ENCODE data around the gene CCNF. TPM values are rescaled to one million over a fixed set of nuclear protein-coding genes. Genes with fewer than 3 reads are reported as not detected.
A peak's percentile ranks its signal among the peaks of the same experiment; 100 is the strongest.

The CCNF gene
- total RNA-seq, 2 donors from 2014 or later: 0.68 to 1.5 TPM

DNA sequence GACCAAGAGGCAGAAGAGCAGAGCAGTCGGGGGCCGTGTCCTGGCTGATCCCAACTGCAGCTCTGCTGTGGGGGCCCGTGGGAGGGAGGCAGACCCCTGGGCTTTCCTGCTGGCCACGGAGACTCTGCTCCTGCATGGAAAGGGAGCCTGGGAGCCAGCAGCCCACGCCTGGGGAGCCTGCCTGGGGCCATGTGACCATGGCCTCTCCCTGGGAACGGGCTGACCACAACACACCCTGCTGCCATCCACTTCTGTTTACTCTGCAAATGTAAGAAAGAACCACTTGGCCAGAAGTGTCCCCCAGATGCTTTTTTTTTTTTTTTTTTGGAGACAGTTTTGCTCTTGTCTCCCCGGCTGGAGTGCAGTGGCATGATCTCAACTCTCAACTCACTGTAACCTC lies 28.7 kb downstream of the CCNF start:
- peaks cover 0 to 14% of the 10 kb centered on the region in 2 donors for H3K4me1 ChIP-seq (ENCODE audit: control insufficient read depth in 1 of 2, low read depth in 2 of 2)
- no peak overlapping the region for H3K27ac ChIP-seq
- no peaks in the 10 kb centered on the region for H3K27me3 ChIP-seq (replicated peaks; ENCODE audit: insufficient read depth)
- DNase-seq (ENCODE audit: low spot score) (no peak), ATAC-seq (ENCODE audit: insufficient number of reproducible peaks, low FRiP score, low read depth) (no peak)
- TF ChIP-seq, protein P1, sequence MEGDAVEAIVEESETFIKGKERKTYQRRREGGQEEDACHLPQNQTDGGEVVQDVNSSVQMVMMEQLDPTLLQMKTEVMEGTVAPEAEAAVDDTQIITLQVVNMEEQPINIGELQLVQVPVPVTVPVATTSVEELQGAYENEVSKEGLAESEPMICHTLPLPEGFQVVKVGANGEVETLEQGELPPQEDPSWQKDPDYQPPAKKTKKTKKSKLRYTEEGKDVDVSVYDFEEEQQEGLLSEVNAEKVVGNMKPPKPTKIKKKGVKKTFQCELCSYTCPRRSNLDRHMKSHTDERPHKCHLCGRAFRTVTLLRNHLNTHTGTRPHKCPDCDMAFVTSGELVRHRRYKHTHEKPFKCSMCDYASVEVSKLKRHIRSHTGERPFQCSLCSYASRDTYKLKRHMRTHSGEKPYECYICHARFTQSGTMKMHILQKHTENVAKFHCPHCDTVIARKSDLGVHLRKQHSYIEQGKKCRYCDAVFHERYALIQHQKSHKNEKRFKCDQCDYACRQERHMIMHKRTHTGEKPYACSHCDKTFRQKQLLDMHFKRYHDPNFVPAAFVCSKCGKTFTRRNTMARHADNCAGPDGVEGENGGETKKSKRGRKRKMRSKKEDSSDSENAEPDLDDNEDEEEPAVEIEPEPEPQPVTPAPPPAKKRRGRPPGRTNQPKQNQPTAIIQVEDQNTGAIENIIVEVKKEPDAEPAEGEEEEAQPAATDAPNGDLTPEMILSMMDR (IDR thresholded peaks at IDR 0.05): no peak
- H3K4me3 ChIP-seq: no peak overlapping the region
- H3K36me3 ChIP-seq: no peaks in the 10 kb centered on the region
- no peaks in the 10 kb centered on the region for H3K9me3 ChIP-seq

DNA sequence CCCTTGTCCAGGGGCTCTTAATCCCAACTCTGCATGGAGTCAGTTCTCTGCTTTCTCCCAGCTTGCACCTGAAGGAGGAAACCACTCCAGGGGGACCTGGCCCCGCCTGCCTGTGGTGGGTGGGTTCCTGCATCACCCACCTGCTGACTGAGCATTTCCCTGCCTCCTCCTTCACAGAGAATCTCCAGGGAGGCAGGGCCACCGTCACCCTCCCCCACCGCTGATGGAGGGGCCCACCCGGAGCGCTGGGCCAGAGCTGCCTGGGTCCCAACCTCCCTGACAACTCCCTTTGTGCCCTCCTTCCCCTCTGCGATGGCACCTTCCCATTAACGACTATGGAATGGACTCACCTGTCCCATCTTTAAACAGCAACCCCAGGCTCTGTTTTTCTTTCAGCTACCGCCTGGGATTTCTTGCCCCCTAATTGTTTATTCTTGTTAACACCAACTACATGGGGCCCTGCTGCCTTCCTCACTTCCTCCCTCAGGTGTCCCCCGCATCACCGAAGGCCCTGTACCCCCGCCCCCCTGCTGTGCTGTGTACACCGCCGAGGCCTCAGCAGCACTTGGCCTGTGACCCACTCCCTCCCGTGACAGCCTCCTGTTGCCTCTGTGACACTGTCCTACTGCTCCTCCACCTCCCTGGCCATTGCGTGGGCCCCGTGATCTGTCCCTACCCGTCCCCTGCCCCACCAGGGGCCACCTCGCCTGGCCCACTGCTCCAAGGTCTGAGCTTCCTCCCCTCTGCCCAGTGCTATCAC lies 29.8 kb downstream of the CCNF start:
- Histone ChIP-seq H3K36me3 (no peaks in the 10 kb centered on the region), H3K4me3 (peak overlapping the region; percentile 84), H3K27me3 (replicated peaks; ENCODE audit: insufficient read depth) (no peaks in the 10 kb centered on the region), H3K9me3 (no peaks in the 10 kb centered on the region), H3K27ac (no peak overlapping the region), H3K4me1 (ENCODE audit: control insufficient read depth in 1 of 2, low read depth in 2 of 2) (peaks cover 0 to 14% of the 10 kb centered on the region in 2 donors)
- TF ChIP-seq, protein P1 (IDR thresholded peaks at IDR 0.05): no peak
- DNase-seq (ENCODE audit: low spot score): no peak
- no peak for ATAC-seq (ENCODE audit: insufficient number of reproducible peaks, low FRiP score, low read depth)

DNA sequence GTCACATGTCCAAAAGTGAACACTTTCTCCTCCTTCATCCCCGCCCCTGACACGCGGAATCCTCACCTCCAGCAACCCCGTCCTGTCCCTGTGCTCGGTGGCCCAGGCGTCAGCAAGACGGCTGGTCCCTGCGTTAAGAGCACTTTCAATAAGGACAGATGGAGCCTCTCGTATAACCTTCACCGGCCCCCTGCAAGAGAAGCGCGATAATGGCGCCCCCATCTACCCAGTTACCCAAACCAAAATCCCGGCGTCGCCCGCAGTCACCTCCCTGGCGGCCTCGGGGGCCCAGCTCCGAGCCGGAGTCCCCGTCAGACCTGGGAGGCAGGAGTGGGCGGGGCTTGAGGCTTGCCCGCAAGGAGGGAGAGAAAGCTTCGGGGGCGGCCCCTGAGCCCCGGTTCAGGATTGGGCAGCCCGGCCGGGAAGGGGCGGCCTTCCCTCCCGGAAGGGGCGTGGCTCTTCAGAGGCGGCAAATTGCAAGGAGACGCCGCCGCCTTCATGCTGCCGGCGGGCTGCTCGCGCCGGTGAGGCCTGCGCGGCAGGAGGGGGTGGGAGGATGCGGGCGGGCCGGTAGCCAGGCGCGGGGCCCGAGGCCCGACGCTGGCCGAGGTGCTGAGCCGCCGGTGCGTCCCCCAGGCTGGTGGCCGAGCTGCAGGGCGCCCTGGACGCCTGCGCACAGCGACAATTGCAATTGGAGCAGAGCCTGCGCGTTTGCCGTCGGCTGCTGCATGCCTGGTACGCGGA lies 30.6 kb downstream of the CCNF start, which contains the start of gene TEDC2:
TSS of gene TEDC2 (plus strand) at position 463 of the 744 bp plus-strand sequence. CDS start at position 499, 36 bp downstream.
- peaks cover 0 to 14% of the 10 kb centered on the region in 2 donors for H3K4me1 ChIP-seq (ENCODE audit: control insufficient read depth in 1 of 2, low read depth in 2 of 2)
- peak; percentile 79 for ATAC-seq (ENCODE audit: insufficient number of reproducible peaks, low FRiP score, low read depth)
- peak; percentile 86 for DNase-seq (ENCODE audit: low spot score)
- no peaks in the 10 kb centered on the region for H3K36me3 ChIP-seq
- no peak within 1 kb of the TSS for H3K27ac ChIP-seq
- no peaks in the 10 kb centered on the region for H3K9me3 ChIP-seq
- H3K4me3 ChIP-seq: peak within 1 kb of the TSS; percentile 84
- no peaks in the 10 kb centered on the region for H3K27me3 ChIP-seq (replicated peaks; ENCODE audit: insufficient read depth)
- TF ChIP-seq, protein P1 (IDR thresholded peaks at IDR 0.05): no peak

DNA sequence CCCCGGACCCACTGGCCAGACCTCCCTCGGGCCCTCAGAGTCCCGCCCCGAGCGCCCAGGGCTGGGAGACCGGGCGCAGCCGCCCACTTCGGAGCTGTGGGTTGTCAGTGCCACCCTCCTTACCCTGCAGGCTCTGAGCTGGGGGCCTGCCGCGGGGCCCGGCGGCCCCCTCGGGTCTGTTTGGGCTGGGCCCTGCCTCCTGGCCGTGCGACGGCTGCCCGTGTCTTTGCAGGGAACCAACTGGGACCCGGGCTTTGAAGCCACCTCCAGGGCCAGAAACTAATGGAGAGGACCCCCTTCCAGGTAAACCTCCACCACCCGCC lies 31.1 kb downstream of the CCNF start:
- Histone ChIP-seq H3K9me3 (no peaks in the 10 kb centered on the region), H3K4me1 (ENCODE audit: control insufficient read depth in 1 of 2, low read depth in 2 of 2) (peaks cover 0 to 14% of the 10 kb centered on the region in 2 donors)
- no peak for ATAC-seq (ENCODE audit: insufficient number of reproducible peaks, low FRiP score, low read depth)

DNA sequence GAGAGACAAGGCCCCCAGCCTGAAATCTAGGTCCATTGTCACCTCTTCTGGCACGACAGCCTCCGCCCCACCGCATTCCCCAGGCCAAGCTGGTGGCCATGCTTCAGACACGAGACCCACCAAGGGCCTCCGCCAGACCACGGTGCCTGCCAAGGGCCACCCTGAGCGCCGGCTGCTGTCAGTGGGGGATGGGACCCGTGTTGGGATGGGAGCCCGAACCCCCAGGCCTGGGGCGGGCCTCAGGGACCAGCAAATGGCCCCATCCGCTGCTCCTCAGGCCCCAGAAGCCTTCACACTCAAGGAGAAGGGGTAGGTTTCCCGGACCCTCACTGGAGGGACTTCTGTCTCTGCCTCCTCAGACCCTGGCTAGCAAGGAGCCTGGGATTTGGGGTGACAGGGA lies 31.7 kb downstream of the CCNF start:
- ATAC-seq (ENCODE audit: insufficient number of reproducible peaks, low FRiP score, low read depth) (no peak), DNase-seq (ENCODE audit: low spot score) (no peak)
- H3K27me3 ChIP-seq (replicated peaks; ENCODE audit: insufficient read depth): no peaks in the 10 kb centered on the region
- TF ChIP-seq, protein P1 (IDR thresholded peaks at IDR 0.05): no peak
- no peaks in the 10 kb centered on the region for H3K9me3 ChIP-seq
- H3K4me1 ChIP-seq (ENCODE audit: control insufficient read depth in 1 of 2, low read depth in 2 of 2): peaks cover 0 to 14% of the 10 kb centered on the region in 2 donors
- no peak overlapping the region for H3K27ac ChIP-seq
- H3K4me3 ChIP-seq: no peak overlapping the region
- no peaks in the 10 kb centered on the region for H3K36me3 ChIP-seq

More for the DNA sequence above, 31.1 kb downstream of the CCNF start:
- H3K36me3 ChIP-seq: no peaks in the 10 kb centered on the region
- TF ChIP-seq, protein P1 (IDR thresholded peaks at IDR 0.05): no peak
- peak overlapping the region; percentile 84 for H3K4me3 ChIP-seq
- no peaks in the 10 kb centered on the region for H3K27me3 ChIP-seq (replicated peaks; ENCODE audit: insufficient read depth)
- no peak for DNase-seq (ENCODE audit: low spot score)
- no peak overlapping the region for H3K27ac ChIP-seq
